Colonic mucosa (tissue), 4 donors: ENCODE data around the gene RFK. TPM values are rescaled to one million over a fixed set of nuclear protein-coding genes. Genes with fewer than 3 reads are reported as not detected.

Experiments
- DNase-seq: peaks from one replicate; pipeline ENCODE4 v3.0.0-alpha.2; 2020
- H3K27ac ChIP-seq: fragments of 200-600 bp; one replicate; pipeline ENCODE4 v1.8.0; 2021
- H3K27me3 ChIP-seq: fragments of 200-600 bp; one replicate; pipeline ENCODE4 v1.8.0; 2021
- H3K36me3 ChIP-seq: fragments of 200-600 bp; one replicate; pipeline ENCODE4 v1.8.0; 2021
- H3K4me1 ChIP-seq: fragments of 200-600 bp; one replicate; pipeline ENCODE4 v1.8.0; 2021; ENCODE audit warnings: mild to moderate bottlenecking
- H3K4me3 ChIP-seq: fragments of 200-600 bp; one replicate; pipeline ENCODE4 v1.8.0; 2021
- H3K9ac ChIP-seq, 2 donors: one replicate each; pipeline ENCODE4 v1.7.0; 2013; ENCODE audit warnings: control low read depth in 2 of 2, low read depth in 2 of 2, low read length in 2 of 2
- H3K9me3 ChIP-seq: fragments of 200-600 bp; one replicate; pipeline ENCODE4 v1.8.0; 2021
- intact Hi-C: fragments of 100-400 bp; cut with DNase I; formaldehyde crosslinking; loops from one replicate; pipeline ENCODE4 v1.14.1; 2022
- total RNA-seq, 2 donors: library from RNA; stranded (reverse); fragmentation: NEBNext Ultra II Directional in 1 of 2; extraction: Animal tissue kit (Norgen Biotek cat#: 25700) in 1 of 2; gene quantifications; one replicate each; pipeline ENCODE4 v1.2.1, GENCODE V29; 2021
- TF ChIP-seq, protein P1 (sequence below): fragments of 200-600 bp; IDR thresholded peaks from one replicate; pipeline ENCODE4 v1.8.0; 2022; ENCODE audit warnings: antibody characterized with exemption, mild to moderate bottlenecking
- donor health status: healthy.
- donor health status: DM: no; HTN: no; CAD: no.
- donor health status: DM: no; HTN: no; CAD: no.

The RFK gene
- total RNA-seq, 2 donors from 2014 or later: 28.1 to 59.4 TPM

DNA sequence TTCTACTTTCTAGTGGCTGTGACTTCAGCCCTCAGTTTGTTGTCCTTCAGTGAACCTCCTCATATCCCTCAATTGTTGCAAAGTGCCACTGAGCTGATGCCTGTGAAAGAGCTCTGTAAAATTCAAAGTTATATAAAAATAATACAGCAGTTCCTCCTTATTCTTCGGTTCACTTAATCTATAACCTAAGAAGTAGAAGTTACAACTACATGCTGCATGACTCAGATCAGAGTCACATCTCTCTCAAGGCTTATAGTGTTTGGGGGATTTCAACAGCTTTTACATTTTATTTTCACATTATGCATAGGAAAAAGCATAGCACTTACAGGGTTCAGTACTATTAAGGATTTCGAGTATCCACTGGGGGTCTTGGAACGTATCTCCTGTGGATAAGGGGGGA is 39.6 kb upstream of the RFK start:
- Histone ChIP-seq H3K4me1 (no peaks in the 10 kb centered on the region), H3K27ac (no peak overlapping the region)

DNA sequence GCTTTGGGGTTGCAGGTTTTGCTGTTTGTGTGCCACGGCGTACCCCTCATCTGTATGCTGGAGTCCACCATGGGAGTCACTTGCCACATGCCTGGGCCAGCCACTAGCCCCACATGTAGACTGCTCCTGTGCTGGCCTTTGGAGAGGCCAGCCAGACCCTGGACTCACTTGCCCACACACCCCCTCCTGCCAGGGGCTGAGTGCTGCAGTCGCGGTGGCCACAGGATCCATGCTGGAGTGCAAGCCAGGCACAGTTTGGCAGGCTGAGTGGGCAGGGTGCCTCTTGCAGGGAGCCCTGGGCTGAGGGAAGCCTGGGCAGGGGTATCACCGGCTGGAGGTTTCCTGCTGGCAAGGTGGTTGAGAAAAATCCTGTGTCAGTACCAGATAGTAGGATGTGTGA is 39.2 kb upstream of the RFK start:
- no peaks in the 10 kb centered on the region for H3K36me3 ChIP-seq

More for the DNA sequence above, 39.6 kb upstream of the RFK start:
- TF ChIP-seq, protein P1, sequence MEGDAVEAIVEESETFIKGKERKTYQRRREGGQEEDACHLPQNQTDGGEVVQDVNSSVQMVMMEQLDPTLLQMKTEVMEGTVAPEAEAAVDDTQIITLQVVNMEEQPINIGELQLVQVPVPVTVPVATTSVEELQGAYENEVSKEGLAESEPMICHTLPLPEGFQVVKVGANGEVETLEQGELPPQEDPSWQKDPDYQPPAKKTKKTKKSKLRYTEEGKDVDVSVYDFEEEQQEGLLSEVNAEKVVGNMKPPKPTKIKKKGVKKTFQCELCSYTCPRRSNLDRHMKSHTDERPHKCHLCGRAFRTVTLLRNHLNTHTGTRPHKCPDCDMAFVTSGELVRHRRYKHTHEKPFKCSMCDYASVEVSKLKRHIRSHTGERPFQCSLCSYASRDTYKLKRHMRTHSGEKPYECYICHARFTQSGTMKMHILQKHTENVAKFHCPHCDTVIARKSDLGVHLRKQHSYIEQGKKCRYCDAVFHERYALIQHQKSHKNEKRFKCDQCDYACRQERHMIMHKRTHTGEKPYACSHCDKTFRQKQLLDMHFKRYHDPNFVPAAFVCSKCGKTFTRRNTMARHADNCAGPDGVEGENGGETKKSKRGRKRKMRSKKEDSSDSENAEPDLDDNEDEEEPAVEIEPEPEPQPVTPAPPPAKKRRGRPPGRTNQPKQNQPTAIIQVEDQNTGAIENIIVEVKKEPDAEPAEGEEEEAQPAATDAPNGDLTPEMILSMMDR: no peak
- Histone ChIP-seq H3K27me3 (no peaks in the 10 kb centered on the region), H3K9me3 (no peaks in the 10 kb centered on the region), H3K4me3 (no peak overlapping the region), H3K9ac (no peak overlapping the region), H3K36me3 (no peaks in the 10 kb centered on the region)
- no peak for DNase-seq
- intact Hi-C loops: no loop called here

GRCh38 chr9:76431601-76432000 is 37.4 kb upstream of the RFK start:
- Histone ChIP-seq H3K27me3 (no peaks in the 10 kb centered on the region), H3K4me1 (no peaks in the 10 kb centered on the region), H3K27ac (no peak overlapping the region), H3K9me3 (no peaks in the 10 kb centered on the region), H3K36me3 (no peaks in the 10 kb centered on the region), H3K9ac (no peak overlapping the region), H3K4me3 (no peak overlapping the region)
- TF ChIP-seq, protein P1: no peak
- no peak for DNase-seq
- intact Hi-C loops: no loop called here

More for the DNA sequence above, 39.2 kb upstream of the RFK start:
- intact Hi-C loops: no loop called here
- TF ChIP-seq, protein P1: no peak
- Histone ChIP-seq H3K4me3 (no peak overlapping the region), H3K27me3 (no peaks in the 10 kb centered on the region), H3K4me1 (no peaks in the 10 kb centered on the region), H3K27ac (no peak overlapping the region), H3K9ac (no peak overlapping the region), H3K9me3 (no peaks in the 10 kb centered on the region)
- DNase-seq: no peak

DNA sequence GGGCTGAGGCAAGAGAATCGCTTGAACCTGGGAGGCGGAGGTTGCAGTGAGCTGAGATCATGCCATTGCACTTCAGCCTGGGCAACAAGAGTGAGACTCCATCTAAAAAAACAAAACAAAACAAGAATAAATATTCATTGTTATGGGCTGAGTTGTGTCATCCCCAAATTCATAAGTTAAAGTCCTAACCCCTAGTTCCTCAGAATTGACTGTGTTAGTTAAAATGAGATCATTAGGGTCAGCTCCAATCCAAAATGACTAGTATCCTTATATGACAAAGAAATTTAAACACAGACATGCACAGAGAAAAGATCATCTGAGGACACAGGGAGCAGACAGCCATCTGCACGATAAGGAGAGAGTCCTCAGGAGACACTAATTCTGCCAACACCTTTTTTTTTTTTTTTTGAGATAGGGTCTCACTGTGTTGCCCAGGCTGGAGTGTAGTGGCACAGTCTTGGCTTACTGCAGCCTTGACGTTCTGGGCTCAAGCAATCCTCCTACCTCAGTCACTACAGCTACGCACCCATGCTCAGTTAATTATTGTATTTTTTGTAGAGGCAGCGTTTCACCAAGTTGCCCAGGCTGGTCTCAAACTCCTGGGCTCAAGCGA is 32.7 kb upstream of the RFK start:
- intact Hi-C loops: no loop called here
- H3K27me3 ChIP-seq: no peaks in the 10 kb centered on the region
- no peaks in the 10 kb centered on the region for H3K4me1 ChIP-seq
- H3K9me3 ChIP-seq: no peaks in the 10 kb centered on the region
- DNase-seq: no peak
- H3K36me3 ChIP-seq: no peaks in the 10 kb centered on the region
- H3K4me3 ChIP-seq: no peak overlapping the region
- no peak overlapping the region for H3K9ac ChIP-seq
- H3K27ac ChIP-seq: no peak overlapping the region
- TF ChIP-seq, protein P1: no peak

DNA sequence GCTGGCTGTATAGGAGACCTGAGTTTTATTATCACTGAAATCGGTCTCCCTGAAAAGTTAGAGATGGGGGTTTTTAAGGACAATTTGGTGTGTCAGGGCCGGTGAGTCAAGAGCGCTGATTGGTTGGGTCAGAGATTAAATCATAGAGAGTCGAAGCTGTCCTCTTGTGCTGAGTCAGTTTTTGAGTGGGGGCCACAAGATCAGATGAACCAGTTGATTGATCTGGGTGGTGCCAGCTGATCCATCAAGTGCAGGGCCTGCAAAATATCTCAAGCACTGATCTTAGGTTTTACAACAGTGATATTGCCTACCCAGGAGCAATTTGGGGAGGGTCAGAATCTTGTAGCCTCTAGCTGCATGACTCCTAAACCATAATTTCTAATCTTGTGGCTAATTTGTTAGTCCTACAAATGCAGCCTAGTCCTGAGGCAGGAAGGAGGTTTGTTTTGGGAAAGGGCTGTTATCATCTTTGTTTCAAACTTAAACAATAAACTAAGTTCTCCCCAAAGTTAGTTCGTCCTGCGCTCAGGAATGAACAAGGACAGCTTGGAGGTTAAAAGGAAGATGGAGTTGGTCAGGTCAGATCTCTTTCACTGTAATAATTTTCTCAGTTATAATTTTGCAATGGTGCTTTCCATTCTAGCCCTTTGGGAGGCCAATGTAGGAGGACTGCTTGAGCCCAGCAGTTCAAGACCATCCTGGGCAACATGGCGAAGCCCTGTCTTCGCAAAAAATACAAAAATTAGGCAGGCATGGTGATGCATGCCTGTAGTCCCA is 31.6 kb upstream of the RFK start:
- H3K36me3 ChIP-seq: no peaks in the 10 kb centered on the region
- no peaks in the 10 kb centered on the region for H3K9me3 ChIP-seq
- H3K27me3 ChIP-seq: no peaks in the 10 kb centered on the region
- no peak overlapping the region for H3K27ac ChIP-seq
- no peak for DNase-seq
- intact Hi-C loops: no loop called here
- H3K4me1 ChIP-seq: no peaks in the 10 kb centered on the region
- TF ChIP-seq, protein P1: no peak
- no peak overlapping the region for H3K4me3 ChIP-seq
- H3K9ac ChIP-seq: no peak overlapping the region
